Neuronal stem cell (in vitro differentiated cells): ENCODE results near the gene QSOX1.

Source experiments
- DNase-seq: peaks from one replicate; pipeline ENCODE4 v3.0.0-alpha.2; 2013; ENCODE audit warnings: low spot score
- H2AFZ ChIP-seq: one replicate; pipeline ENCODE4 v1.6.1; 2013; ENCODE audit warnings: mild to moderate bottlenecking, low read length, inconsistent platforms
- H2AK5ac ChIP-seq: 2 replicates; pipeline ENCODE4 v1.6.1; 2013; ENCODE audit warnings: low read depth, mild to moderate bottlenecking, inconsistent platforms, low read length, moderate library complexity, mixed read lengths
- H2BK120ac ChIP-seq: 2 replicates; pipeline ENCODE4 v1.6.1; 2013; ENCODE audit warnings: low read depth, mild to moderate bottlenecking, inconsistent platforms, low read length, moderate library complexity, mixed read lengths
- H2BK12ac ChIP-seq: one replicate; pipeline ENCODE4 v1.6.1; 2013; ENCODE audit warnings: low read length, inconsistent platforms
- H2BK15ac ChIP-seq: 2 replicates; pipeline ENCODE4 v1.6.1; 2013; ENCODE audit warnings: mild to moderate bottlenecking, low read length, inconsistent platforms, mixed read lengths
- H2BK5ac ChIP-seq: one replicate; pipeline ENCODE4 v1.6.1; 2013; ENCODE audit warnings: inconsistent platforms, mild to moderate bottlenecking, low read length, moderate library complexity
- H3K14ac ChIP-seq: one replicate; pipeline ENCODE4 v1.6.1; 2013; ENCODE audit warnings: low read length, inconsistent platforms
- H3K18ac ChIP-seq: 2 replicates; pipeline ENCODE4 v1.6.1; 2013; ENCODE audit warnings: low read length, inconsistent platforms
- H3K23ac ChIP-seq: 2 replicates; pipeline ENCODE4 v1.6.1; 2013; ENCODE audit warnings: low read depth, mild to moderate bottlenecking, mixed read lengths, low read length, inconsistent platforms; ENCODE audit not compliant: poor library complexity
- H3K27ac ChIP-seq: replicated peaks from 3 replicates; pipeline ENCODE4 v1.5.1; 2013; ENCODE audit warnings: low read length, inconsistent platforms
- H3K27me3 ChIP-seq, 3 experiments: 2 replicates each; pipeline ENCODE4 v1.6.1; 2013; ENCODE audit warnings: low read length in 3 of 3, mild to moderate bottlenecking in 2 of 3, inconsistent platforms in 1 of 3, low read depth in 1 of 3, mixed read lengths in 1 of 3, moderate library complexity in 1 of 3; ENCODE audit not compliant: control insufficient read depth in 3 of 3, insufficient read depth in 3 of 3
- H3K36me3 ChIP-seq, 2 donors: replicated peaks in 1 of 2; 2 replicates each; pipeline ENCODE4 v1.6.1; 2013; ENCODE audit warnings: low read length in 2 of 2; ENCODE audit not compliant: control insufficient read depth in 2 of 2, insufficient read depth in 2 of 2
- H3K4ac ChIP-seq: 2 replicates; pipeline ENCODE4 v1.6.1; 2013; ENCODE audit warnings: inconsistent platforms, mild to moderate bottlenecking, low read length, moderate library complexity
- H3K4me1 ChIP-seq, 2 donors: 1 replicate in 1 of 2; 2 replicates in 1 of 2; pipeline ENCODE4 v1.6.1; 2013; ENCODE audit warnings: low read length in 2 of 2, low read depth in 1 of 2; ENCODE audit not compliant: control insufficient read depth in 2 of 2, insufficient read depth in 1 of 2
- H3K4me2 ChIP-seq: one replicate; pipeline ENCODE4 v1.6.1; 2013; ENCODE audit warnings: mild to moderate bottlenecking, low read length, inconsistent platforms; ENCODE audit not compliant: insufficient read depth, poor library complexity, severe bottlenecking
- H3K4me3 ChIP-seq, 2 donors: 2 replicates each; pipeline ENCODE4 v1.5.1; 2013; ENCODE audit warnings: low read length in 2 of 2, mild to moderate bottlenecking in 2 of 2, inconsistent platforms in 1 of 2, moderate library complexity in 1 of 2
- H3K79me1 ChIP-seq: one replicate; pipeline ENCODE4 v1.6.1; 2013; ENCODE audit warnings: low read depth, mild to moderate bottlenecking, inconsistent platforms, low read length, moderate library complexity
- H3K9ac ChIP-seq: one replicate; pipeline ENCODE4 v1.6.1; 2013; ENCODE audit warnings: mild to moderate bottlenecking, low read depth, low read length, inconsistent platforms; ENCODE audit not compliant: poor library complexity
- H3K9me3 ChIP-seq, 2 donors: replicated peaks in 1 of 2; 2 replicates each; pipeline versions ENCODE3 to v1.6.1; 2013; ENCODE audit warnings: low read length in 2 of 2, mild to moderate bottlenecking in 2 of 2, inconsistent platforms in 1 of 2, low read depth in 1 of 2, mixed read lengths in 1 of 2, moderate library complexity in 1 of 2; ENCODE audit not compliant: control insufficient read depth in 2 of 2, insufficient read depth in 1 of 2
- H4K8ac ChIP-seq: one replicate; pipeline ENCODE4 v1.6.1; 2013; ENCODE audit warnings: low read depth, mild to moderate bottlenecking, inconsistent platforms, low read length, moderate library complexity
- H4K91ac ChIP-seq: one replicate; pipeline ENCODE4 v1.6.1; 2013; ENCODE audit warnings: low read length, low read depth, mild to moderate bottlenecking, inconsistent platforms; ENCODE audit not compliant: poor library complexity
- WGBS, 2 donors: extraction: QIAGEN DNeasy Blood & Tissue Kit; methylation state at CpG; one replicate each; pipeline ENCODE4 v1.1.7; 2013; ENCODE audit warnings: missing lambda C conversion rate in 2 of 2, mixed read lengths in 1 of 2; ENCODE audit not compliant: insufficient read length in 2 of 2, insufficient replicate concordance in 1 of 2; ENCODE audit errors: extremely low coverage in 2 of 2; 5-methylcytosine and 5-hydroxymethylcytosine counted together

QSOX1 gene

DNA sequence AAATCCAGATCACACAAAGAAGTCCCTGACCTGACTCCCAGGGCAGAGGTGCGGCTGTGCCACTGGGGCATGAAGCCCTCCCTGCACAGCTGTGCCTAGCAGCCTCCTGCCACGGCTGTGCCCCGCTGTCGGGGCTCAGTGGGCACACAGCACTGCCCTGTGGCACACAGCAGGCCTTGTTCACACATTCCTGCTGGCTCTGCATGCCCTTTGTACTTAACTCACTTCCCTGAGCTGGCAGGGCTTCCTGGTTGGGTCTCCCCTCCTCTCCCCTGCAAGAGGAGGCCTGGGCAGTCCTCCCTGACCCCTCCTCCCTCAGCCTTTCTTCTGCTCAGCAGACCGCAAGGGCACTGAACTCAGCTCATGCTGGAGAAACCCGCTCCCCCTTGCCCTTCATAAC, 90.2 kb downstream of the QSOX1 start:
- Histone ChIP-seq H3K4me3 (no peak overlapping the region), H3K27ac (no peak overlapping the region), H3K4ac (no peak overlapping the region), H2BK5ac (no peak overlapping the region), H3K23ac (no peak overlapping the region), H2BK15ac (no peak overlapping the region), H3K9ac (no peak overlapping the region), H2BK120ac (no peak overlapping the region), H3K4me2 (no peak overlapping the region), H3K9me3 (no peaks in the 10 kb centered on the region), H4K91ac (no peak overlapping the region), H3K4me1 (peaks cover 0 to 6% of the 10 kb centered on the region in 2 donors), H2BK12ac (no peak overlapping the region), H3K18ac (peak overlapping the region; percentile 79), H3K79me1 (no peaks in the 10 kb centered on the region), H4K8ac (no peak overlapping the region), H2AFZ (no peak overlapping the region), H3K27me3 (peaks cover 3 to 72% (median 13%) of the 10 kb centered on the region in 3 experiments), H3K14ac (no peak overlapping the region), H2AK5ac (peak overlapping the region; percentile 61), H3K36me3 (no peaks in the 10 kb centered on the region)
- DNase-seq, result no peak
- WGBS, 2 donors, result no CpG with 5 or more reads among the region's 6 CpGs

DNA sequence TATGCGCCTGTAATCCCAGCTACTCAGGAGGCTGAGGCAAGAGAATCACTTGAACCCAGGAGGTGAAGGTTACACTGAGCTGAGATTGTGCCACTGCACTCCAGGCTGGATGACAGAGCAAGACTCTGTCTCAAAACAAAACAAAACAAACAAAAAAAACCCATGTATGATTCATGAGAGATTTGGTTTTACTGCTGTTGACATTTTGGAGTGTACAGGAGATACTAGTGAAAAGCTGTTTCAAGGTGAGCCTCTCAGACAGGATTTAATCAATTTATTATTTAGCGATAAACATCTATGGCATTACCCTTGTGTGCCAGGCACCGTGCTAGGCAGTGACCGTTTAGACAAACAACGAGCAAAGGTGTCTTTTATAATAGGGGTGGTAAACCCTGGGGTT, 91.9 kb downstream of the QSOX1 start:
- H3K27ac ChIP-seq, result no peak overlapping the region
- no peaks in the 10 kb centered on the region for H3K9me3 ChIP-seq
- H2BK15ac ChIP-seq, result no peak overlapping the region
- no CpG with 5 or more reads among the region's 5 CpGs for WGBS, 2 donors
- H4K91ac ChIP-seq, result no peak overlapping the region
- H2AK5ac ChIP-seq, result no peak overlapping the region
- H3K9ac ChIP-seq, result no peak overlapping the region
- peaks cover 0 to 60% (median 0%) of the 10 kb centered on the region in 3 experiments for H3K27me3 ChIP-seq
- no peaks in the 10 kb centered on the region for H3K36me3 ChIP-seq
- H3K4me3 ChIP-seq, result no peak overlapping the region
- H3K4me2 ChIP-seq, result no peak overlapping the region
- H3K18ac ChIP-seq, result no peak overlapping the region
- no peaks in the 10 kb centered on the region for H3K79me1 ChIP-seq
- H2BK5ac ChIP-seq, result no peak overlapping the region
- H3K4ac ChIP-seq, result no peak overlapping the region
- H2BK120ac ChIP-seq, result no peak overlapping the region
- peaks cover 0 to 6% of the 10 kb centered on the region in 2 donors for H3K4me1 ChIP-seq
- H3K14ac ChIP-seq, result no peak overlapping the region
- no peak overlapping the region for H3K23ac ChIP-seq
- DNase-seq, result no peak
- no peak overlapping the region for H2BK12ac ChIP-seq
- no peak overlapping the region for H2AFZ ChIP-seq
- no peak overlapping the region for H4K8ac ChIP-seq

DNA sequence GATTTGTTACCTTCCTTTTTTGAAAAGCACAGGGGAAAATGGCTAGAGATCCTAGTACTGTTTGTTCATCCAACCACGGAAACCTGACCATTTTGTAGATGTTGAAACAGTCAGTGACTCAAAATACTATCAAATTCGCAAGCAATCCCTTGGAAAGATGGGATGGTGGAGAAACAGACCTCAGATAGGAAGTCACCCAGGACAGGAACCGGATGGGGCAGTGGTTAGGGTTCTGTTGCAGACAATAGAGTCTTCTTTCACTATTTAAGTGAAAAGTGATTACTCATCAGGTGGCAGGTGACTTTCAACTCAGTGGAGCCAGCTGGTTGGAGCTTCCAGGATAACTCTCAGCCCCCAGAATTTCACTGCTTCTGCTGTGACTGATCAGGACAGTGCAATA, 92.4 kb downstream of the QSOX1 start:
- Histone ChIP-seq H3K23ac (no peak overlapping the region), H3K9me3 (no peaks in the 10 kb centered on the region), H3K4me3 (no peak overlapping the region), H3K14ac (no peak overlapping the region), H3K4me1 (peaks cover 0 to 6% of the 10 kb centered on the region in 2 donors), H3K27ac (no peak overlapping the region), H3K79me1 (no peaks in the 10 kb centered on the region), H3K9ac (no peak overlapping the region), H3K4ac (no peak overlapping the region), H2BK15ac (no peak overlapping the region), H2BK120ac (no peak overlapping the region), H4K91ac (no peak overlapping the region), H2AK5ac (no peak overlapping the region), H2BK12ac (no peak overlapping the region), H3K4me2 (no peak overlapping the region), H2AFZ (no peak overlapping the region), H3K18ac (no peak overlapping the region), H3K27me3 (peaks cover 0 to 55% (median 0%) of the 10 kb centered on the region in 3 experiments), H3K36me3 (no peaks in the 10 kb centered on the region), H4K8ac (no peak overlapping the region), H2BK5ac (no peak overlapping the region)
- no peak for DNase-seq
- no CpG with 5 or more reads among the region's 3 CpGs for WGBS, 2 donors

DNA sequence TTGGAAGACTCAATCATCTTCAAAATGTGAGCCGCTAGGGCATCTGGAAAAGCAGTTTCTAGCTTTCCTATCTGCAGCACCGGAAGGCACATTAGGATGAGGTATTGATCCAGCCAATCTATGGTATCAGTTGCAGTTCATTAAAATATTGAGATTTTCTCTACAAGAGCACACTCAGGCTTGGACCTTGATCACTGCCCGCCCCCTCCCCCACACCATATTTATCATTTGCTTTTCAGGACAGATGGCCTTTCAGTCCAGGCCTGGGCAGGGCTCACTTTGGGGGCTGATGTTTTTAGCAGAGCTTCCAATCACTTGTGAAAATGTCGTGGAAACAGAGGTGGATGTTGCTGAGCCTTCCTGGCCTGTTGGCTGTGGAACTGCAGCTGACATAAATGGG, 92.9 kb downstream of the QSOX1 start:
- H3K9ac ChIP-seq, result peak overlapping the region; percentile 9
- H2BK12ac ChIP-seq, result no peak overlapping the region
- H3K36me3 ChIP-seq, result no peaks in the 10 kb centered on the region
- no peak overlapping the region for H2AK5ac ChIP-seq
- no peak overlapping the region for H3K4me3 ChIP-seq
- DNase-seq, result no peak
- H2BK5ac ChIP-seq, result no peak overlapping the region
- no peak overlapping the region for H3K18ac ChIP-seq
- peak overlapping the region; percentile 47 for H3K14ac ChIP-seq
- H3K4ac ChIP-seq, result no peak overlapping the region
- H3K27me3 ChIP-seq, result peaks cover 0 to 50% (median 0%) of the 10 kb centered on the region in 3 experiments
- H4K91ac ChIP-seq, result no peak overlapping the region
- H3K4me2 ChIP-seq, result no peak overlapping the region
- H2BK120ac ChIP-seq, result no peak overlapping the region
- H3K4me1 ChIP-seq, result peaks cover 0 to 6% of the 10 kb centered on the region in 2 donors
- no peak overlapping the region for H3K23ac ChIP-seq
- H3K79me1 ChIP-seq, result no peaks in the 10 kb centered on the region
- no peak overlapping the region for H4K8ac ChIP-seq
- no CpG with 5 or more reads among the region's 4 CpGs for WGBS, 2 donors
- H3K9me3 ChIP-seq, result no peaks in the 10 kb centered on the region
- H2AFZ ChIP-seq, result no peak overlapping the region
- H2BK15ac ChIP-seq, result no peak overlapping the region
- no peak overlapping the region for H3K27ac ChIP-seq
